Measurements from ENCODE around the gene MPZL2.

GRCh38 chr11:118260353-118260752 is 3.7 kb downstream of the MPZL2 start:
- TF ChIP-seq CTCF (IDR thresholded peaks at IDR 0.05; ENCODE audit: insufficient read depth, low read depth, low read length) (no peak), EZH2 (IDR thresholded peaks at IDR 0.05; ENCODE audit: insufficient read depth, low read length) (no peak)
